ENCODE results near the gene EGFL8. TPM values are rescaled to one million over a fixed set of nuclear protein-coding genes. Genes with fewer than 3 reads are reported as not detected.
A peak's percentile ranks its signal among the peaks of the same experiment; 100 is the strongest.

EGFL8 gene
- total and polyA plus RNA-seq, 9 of the 15 experiments (the other 6 are each of a cell fraction or from before 2014, with no cell fraction given): 2.2 to 47.4 (median 14.2) TPM

GRCh38 chr6:32178547-32179440 is 14.4 kb downstream of the EGFL8 start (continued):
- TF ChIP-seq NONO (IDR thresholded peaks at IDR 0.05; ENCODE audit: low read depth in 2 of 2, low read length in 1 of 2) (0 out of 4 replicates have a peak, but pooled peaks of 1 of the 2 experiments have one; percentile 18), NFRKB (IDR thresholded peaks at IDR 0.05; ENCODE audit: low read depth) (peak; percentile 61), EGR1 (conservative IDR thresholded peaks at IDR 0.05) (peak; percentile 84; the same call in 1 of the 2 replicates), HNRNPLL (IDR thresholded peaks at IDR 0.05; ENCODE audit: low read depth, low read length, poor library complexity, severe bottlenecking) (no peak), TOE1 (IDR thresholded peaks at IDR 0.05; ENCODE audit: borderline replicate concordance) (peak; percentile 86), TOE1 (CRISPR knock-in tag; IDR thresholded peaks at IDR 0.05; ENCODE audit: borderline replicate concordance, low read depth) (no peak), MNT (conservative IDR thresholded peaks at IDR 0.05) (peak; percentile 25 to 72; a peak in 2 of 4 replicates), KLF6 (CRISPR knock-in tag; IDR thresholded peaks at IDR 0.05; ENCODE audit: borderline replicate concordance) (peak; percentile 37; the same call in 1 of the 2 replicates), PHTF2 (CRISPR knock-in tag; IDR thresholded peaks at IDR 0.05) (0 out of 2 replicates have a peak, but pooled peaks have one; percentile 28), KDM1A (IDR thresholded peaks at IDR 0.05) (no peak), ZSCAN29 (IDR thresholded peaks at IDR 0.05) (no peak), FOXJ2 (tag; IDR thresholded peaks at IDR 0.05) (no peak), RCOR1 (IDR thresholded peaks at IDR 0.05; ENCODE audit: borderline replicate concordance in 1 of 2, low read depth in 2 of 2, low read length in 2 of 2) (no peak), USF2 (CRISPR knock-in tag; IDR thresholded peaks at IDR 0.05) (peak; percentile 78), FOXM1 (IDR thresholded peaks at IDR 0.05; ENCODE audit: low read depth) (peak; percentile 4; the same call in 1 of the 2 replicates), FOXM1 (CRISPR knock-in tag; IDR thresholded peaks at IDR 0.05; ENCODE audit: low read depth) (no peak), ZNF12 (CRISPR knock-in tag; IDR thresholded peaks at IDR 0.05) (0 out of 2 replicates have a peak, but pooled peaks have one; percentile 60), ATF6 (CRISPR knock-in tag; IDR thresholded peaks at IDR 0.05) (peak; percentile 80; the same call in 1 of the 2 replicates), HDAC1 (IDR thresholded peaks at IDR 0.05) (peak in 1 of 2 experiments; percentile 78; a peak in 1 of 4 replicates), ZNF354B (CRISPR knock-in tag; IDR thresholded peaks at IDR 0.05) (no peak), HEY1 (CRISPR knock-in tag; IDR thresholded peaks at IDR 0.05; ENCODE audit: borderline replicate concordance) (no peak)
- TF ChIP-seq, protein P1, sequence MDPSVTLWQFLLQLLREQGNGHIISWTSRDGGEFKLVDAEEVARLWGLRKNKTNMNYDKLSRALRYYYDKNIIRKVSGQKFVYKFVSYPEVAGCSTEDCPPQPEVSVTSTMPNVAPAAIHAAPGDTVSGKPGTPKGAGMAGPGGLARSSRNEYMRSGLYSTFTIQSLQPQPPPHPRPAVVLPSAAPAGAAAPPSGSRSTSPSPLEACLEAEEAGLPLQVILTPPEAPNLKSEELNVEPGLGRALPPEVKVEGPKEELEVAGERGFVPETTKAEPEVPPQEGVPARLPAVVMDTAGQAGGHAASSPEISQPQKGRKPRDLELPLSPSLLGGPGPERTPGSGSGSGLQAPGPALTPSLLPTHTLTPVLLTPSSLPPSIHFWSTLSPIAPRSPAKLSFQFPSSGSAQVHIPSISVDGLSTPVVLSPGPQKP (CRISPR knock-in tag; IDR thresholded peaks at IDR 0.05): no peak

Data from K562 (cell line).